ENCODE results near the gene CARD10.

GRCh38 chr22:37500745-37501609, 18.2 kb downstream of the CARD10 start:
- TF ChIP-seq CTCF (IDR thresholded peaks at IDR 0.05): no peak
- no peak for TF ChIP-seq JUND (IDR thresholded peaks at IDR 0.05)
- no peak for TF ChIP-seq YY1 (IDR thresholded peaks at IDR 0.05; ENCODE audit: low read depth)
- no peak for TF ChIP-seq MAX (IDR thresholded peaks at IDR 0.05; ENCODE audit: low read depth)
- no peak for TF ChIP-seq SIN3A (IDR thresholded peaks at IDR 0.05; ENCODE audit: borderline replicate concordance, low read depth, low read length)

Measured in SK-N-SH (cell line).